Measurements from ENCODE around the gene CDT1.

DNA sequence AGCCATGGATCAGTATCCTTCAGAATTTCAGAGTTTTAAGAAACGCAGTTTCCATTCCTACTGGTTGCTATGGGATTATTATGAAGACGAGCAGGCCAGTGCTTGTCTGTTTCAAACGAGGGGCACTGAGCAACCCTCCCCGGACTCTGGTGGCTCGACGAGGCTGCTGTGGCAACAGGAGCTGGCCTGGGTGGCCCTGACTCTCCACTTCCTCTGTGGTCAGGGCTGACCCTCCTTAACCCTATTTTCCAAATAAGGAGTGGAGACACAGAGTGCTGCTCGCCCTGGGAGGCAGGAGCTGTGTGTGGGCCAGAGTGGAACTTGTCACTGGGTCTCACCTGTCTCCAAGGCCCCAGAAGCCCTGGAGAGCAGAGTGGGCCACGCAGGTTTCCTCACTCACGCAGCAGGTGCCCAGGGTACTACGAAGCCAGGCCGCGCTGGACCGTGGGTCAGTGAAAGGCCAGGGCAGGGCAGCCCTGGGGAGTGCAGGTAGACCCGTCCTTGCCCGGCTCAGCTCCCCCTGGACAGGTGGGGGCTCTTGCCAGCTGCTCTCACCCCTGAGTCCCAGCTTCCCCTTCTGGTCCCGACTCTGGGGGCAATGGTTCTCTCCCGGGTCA, 49.8 kb downstream of the CDT1 start:
- TF ChIP-seq, protein P1, sequence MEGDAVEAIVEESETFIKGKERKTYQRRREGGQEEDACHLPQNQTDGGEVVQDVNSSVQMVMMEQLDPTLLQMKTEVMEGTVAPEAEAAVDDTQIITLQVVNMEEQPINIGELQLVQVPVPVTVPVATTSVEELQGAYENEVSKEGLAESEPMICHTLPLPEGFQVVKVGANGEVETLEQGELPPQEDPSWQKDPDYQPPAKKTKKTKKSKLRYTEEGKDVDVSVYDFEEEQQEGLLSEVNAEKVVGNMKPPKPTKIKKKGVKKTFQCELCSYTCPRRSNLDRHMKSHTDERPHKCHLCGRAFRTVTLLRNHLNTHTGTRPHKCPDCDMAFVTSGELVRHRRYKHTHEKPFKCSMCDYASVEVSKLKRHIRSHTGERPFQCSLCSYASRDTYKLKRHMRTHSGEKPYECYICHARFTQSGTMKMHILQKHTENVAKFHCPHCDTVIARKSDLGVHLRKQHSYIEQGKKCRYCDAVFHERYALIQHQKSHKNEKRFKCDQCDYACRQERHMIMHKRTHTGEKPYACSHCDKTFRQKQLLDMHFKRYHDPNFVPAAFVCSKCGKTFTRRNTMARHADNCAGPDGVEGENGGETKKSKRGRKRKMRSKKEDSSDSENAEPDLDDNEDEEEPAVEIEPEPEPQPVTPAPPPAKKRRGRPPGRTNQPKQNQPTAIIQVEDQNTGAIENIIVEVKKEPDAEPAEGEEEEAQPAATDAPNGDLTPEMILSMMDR (conservative IDR thresholded peaks at IDR 0.05 in 1 of 2, IDR thresholded peaks at IDR 0.05 in 1 of 2; ENCODE audit: extremely low read depth in 1 of 2, insufficient read depth in 1 of 2, low read depth in 1 of 2, low read length in 2 of 2): no peak
- TF ChIP-seq EZH2 (IDR thresholded peaks at IDR 0.05; ENCODE audit: borderline replicate concordance, low read length): no peak
